Left renal pelvis (tissue), 4 donors: ENCODE measurements around the gene EIF6. TPM values are rescaled to one million over a fixed set of nuclear protein-coding genes. Genes with fewer than 3 reads are reported as not detected.
"Not testable (repeated sequence)": the region's sequence is repeated elsewhere in the genome, so short reads cannot be mapped to it uniquely, and the experiment has no call there.

Source experiments
- DNase-seq, 4 donors: peaks; one replicate each; pipeline ENCODE4 v3.0.0-alpha.2; 2013; ENCODE audit warnings: low read depth in 4 of 4, low spot score in 3 of 4
- polyA plus RNA-seq, 4 donors: library from polyadenylated mRNA; unstranded; fragments of 120-200 nt; gene quantifications; one replicate each; pipeline ENCODE4 v1.2.1, GENCODE V29; 2013; ENCODE audit not compliant: insufficient read length in 4 of 4

EIF6 gene
- 100 to 1,000 TPM in 3 of 4 donors, 10 to 100 TPM in 1; 82.7 to 165 (median 130) TPM for polyA plus RNA-seq

- DNase-seq: peak in 2 of 4 donors; percentile 73 to 76
Measured at GRCh38 chr20:35284267-35284991, at the start of gene EIF6. EIF6 (minus strand) TSS chr20:35284772; CDS start chr20:35284487, 285 bp downstream.

DNA sequence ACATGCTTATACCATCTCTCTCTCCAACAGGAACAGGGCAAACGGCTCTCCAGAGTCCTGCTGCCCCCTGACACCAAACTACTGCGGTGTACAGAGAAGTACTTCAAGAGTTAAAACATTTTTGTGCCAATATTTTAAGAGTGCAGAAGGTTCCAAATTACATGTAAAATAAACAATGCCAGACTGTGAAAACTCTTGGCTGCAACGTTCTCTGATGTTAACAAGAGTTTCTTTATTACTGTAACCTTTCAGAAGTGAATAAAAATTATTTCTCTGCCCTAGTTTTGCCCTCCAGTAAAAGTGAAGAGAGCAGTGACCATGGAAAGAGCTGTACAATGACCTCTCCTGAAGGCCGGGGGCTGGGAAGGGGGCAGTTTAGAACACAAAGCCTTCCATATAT is 49.0 kb upstream of the EIF6 start:
- no peak for DNase-seq

- DNase-seq: no peak
Measured at GRCh38 chr20:35332540-35333200, 48.1 kb upstream of the EIF6 start.

- no peak for DNase-seq
Measured at GRCh38 chr20:35329435-35330139, 45.0 kb upstream of the EIF6 start.

DNA sequence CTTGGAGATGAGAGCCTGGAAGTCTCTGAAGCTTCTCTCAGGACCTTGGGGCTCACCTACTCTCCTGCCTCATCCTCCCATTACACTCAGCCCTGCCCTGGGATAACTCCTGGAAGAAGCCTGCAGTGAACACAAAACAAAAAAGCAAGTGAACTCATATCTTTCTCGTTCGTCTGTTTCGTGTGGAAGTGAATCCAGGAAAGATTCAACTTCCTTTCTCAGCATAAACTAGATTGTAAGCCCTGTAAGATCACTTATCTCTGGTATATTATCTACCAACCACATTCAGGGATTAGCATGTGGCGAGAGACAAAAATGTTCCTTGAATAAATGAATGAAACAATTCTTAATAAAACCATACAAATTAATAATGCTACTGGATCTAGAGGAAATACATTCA is 44.1 kb upstream of the EIF6 start:
- DNase-seq: no peak

DNA sequence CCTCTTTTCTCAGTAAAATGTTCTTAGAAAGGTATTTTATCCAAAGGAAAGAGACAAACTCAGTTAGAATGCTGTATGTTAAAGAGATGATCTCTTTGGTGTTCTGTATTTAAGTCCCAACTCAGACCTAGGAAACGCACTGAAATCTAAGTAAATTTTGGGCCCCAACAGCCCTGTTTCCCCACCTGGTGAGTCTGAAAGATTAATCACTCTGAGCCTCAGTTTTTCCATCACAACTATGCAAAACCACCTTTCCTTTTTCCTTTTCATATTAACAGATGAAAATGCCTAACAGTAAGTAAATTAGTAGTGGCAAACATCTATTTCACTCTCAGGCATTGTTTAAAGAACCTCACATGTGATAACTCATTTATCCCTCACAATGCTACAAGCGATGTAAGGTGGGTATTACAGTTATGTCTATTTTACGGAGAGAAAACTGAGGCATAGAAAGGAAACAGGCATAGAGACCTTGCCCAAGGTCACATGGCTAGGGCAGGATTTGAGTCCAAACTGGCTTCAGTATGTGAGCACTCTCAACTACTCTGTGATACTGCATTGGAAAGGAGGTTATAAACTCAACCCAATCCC is 43.6 kb upstream of the EIF6 start:
- DNase-seq: no peak

- no peak for DNase-seq
Measured at GRCh38 chr20:35327074-35327976, 42.8 kb upstream of the EIF6 start.

DNA sequence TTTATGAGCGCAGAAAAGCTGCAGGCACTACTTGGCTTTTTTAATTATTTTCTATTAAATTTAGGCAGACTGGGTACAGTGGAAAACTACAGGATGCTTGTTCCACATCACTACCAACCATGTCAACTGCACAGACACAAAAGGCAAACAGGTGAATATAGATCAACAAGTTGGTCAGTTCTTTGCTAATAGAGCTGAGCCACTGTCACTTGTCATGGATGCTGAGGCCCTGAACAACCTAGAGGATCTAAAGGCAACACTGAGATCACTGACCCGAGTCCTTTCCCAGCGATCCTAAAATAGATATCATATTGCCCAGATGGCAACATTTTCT is 42.1 kb upstream of the EIF6 start:
- DNase-seq: no peak

DNA sequence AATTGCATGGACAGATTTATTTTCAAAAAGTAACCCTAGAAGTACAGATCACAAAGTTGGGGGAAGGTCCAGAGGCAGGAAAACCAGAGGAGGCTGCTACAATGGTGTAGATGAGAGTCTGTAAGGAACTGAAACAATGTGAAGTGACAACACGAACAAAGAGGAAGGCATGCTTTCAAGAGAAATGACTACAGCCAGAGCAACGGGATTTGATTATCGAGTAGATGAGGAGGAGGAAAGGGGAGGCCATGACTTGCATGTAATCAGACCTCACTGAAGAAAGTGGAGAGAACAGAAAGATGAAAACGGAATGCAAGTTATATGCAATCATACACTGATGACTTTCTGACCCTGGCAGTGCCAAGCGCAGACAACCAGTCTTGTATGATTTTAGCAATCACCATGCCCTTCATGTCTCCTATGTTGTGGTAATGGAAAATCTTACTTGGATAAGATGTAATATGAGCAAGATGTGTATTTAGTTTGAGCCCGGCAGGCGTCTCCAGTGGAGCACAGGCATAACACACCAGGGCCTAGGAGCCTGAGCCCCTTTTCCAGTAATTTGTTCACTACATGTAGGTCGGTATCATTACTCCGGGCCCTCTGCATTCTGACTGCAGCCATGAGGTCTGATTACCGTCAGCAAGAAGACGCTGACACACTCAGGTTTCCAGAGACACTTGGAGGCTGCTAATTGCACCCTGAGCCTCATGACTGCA is 41.6 kb upstream of the EIF6 start:
- no peak for DNase-seq

GRCh38 chr20:35325401-35325800 is 40.8 kb upstream of the EIF6 start:
- DNase-seq: no peak

GRCh38 chr20:35320396-35321126 is 36.0 kb upstream of the EIF6 start:
- DNase-seq: no peak

GRCh38 chr20:35319871-35320197 is 35.3 kb upstream of the EIF6 start:
- no peak for DNase-seq

DNA sequence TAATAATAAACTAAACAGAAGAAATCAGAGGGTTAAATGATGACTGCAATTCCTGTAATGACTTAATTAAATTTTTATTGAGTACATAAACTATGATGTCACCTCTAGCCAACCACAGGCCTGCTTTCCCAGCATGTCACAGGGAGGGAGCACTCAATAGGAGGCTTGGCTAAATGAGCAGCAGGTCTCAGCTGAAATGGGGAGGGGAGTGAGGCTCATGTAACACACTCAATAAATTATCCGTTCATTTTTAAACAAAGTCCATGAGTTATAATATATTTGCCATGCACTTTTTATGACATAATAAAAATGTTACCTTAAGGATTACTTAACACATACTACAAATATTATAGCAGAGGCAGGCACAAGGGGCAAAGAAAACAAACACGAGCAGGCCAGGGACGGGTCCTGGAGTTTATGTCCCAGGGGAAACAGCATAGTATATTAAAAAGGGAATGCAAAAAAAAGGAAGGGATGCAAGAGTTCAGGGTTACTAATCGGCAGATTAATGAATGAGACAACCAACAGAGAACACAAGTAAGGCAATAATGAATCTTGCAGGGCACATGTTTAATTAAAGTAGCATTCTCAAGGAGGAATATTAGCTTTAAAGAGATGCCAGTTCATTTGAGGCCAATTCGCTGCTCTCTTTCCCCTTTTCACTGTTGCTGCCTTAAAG is 34.8 kb upstream of the EIF6 start:
- DNase-seq: no peak

DNA sequence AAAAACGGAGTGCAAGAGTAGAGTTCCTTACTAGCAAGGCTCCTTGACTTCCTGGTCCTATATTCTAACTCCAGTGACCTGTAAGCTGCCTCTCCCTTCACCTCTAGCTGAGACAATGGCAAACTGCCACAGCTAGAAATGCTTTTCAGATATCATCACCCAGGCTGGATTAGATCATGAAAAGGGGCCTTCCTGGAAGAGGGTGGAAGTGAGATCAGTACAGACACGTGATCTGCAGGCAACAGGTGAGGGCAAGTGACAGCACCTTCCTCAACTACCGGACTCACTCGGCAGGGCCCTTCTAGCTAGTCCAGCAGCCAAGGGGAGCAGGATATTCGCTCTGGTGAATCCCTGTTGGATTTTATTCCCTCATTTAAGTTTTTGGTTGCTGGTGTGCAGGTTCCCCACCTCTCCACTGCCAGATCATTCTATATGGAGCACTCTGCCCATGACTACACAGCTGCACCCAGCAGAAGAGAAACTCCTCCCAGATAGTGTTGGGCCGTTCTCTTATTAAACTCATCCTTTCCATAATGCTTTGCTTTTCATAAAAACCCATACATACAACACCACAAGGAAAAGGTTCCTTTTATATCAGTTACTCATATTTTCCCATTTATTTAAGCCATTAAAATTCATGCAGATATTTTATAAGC is 34.1 kb upstream of the EIF6 start:
- DNase-seq: no peak

DNA sequence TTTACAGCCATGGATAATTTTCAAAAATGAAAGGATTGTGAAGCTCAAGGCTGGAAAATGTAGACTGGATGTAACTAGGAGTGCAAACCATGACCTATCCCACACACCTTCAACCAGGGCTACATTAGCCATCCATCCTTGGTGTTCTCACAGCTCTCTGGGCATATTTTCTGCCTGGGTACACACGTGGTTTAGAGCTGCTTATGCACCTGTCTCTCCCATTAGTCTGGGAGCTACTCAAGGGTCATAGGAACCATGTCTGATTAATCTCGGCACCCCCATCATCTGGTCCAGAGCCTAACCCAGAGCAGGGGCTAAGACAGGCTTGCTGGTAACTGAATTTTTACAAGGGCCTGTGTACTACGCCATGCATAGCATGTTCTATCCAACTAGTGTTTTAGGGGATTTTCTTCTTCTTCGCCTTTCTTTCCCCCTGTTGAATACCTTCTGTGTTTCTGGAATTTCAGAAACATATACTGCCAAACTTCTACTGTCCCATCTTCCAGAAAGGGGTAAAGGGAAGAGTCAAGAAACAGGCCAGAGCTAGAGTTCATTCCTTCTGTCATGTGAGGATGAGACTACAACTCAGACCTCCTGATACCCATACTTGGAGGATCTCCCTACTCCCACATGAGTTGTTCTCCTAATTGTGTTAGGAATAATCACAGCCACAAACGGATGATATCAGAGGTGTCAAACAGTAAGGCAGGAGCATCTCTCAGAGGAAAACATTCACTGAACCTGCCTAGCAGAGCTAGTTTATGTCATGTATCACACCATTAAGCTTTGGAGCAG is 33.0 kb upstream of the EIF6 start:
- DNase-seq: no peak

DNA sequence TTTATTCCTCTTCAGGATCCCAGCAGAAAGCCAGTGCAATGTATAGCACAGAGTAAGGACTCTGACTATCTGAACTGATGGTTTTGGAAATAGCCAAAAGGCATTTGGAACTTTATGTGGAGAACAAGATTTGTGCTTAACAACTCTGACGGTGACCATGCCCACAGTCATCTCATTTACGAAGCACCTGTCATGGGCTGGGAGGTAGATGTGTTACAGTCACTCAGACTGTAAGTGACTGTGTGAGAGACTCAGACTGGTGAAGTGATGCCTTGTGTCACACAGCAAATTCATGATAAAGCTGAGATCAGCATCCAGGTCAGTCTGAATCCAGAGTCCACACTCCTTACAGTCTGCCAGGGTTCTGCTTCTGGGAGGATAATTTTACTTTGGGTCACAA is 31.5 kb upstream of the EIF6 start:
- DNase-seq: no peak

GRCh38 chr20:35315632-35316020 is 31.1 kb upstream of the EIF6 start:
- DNase-seq: not testable (repeated sequence)
